Cerebellar nuclear complex (tissue), 1 donor: ENCODE results near the gene ADD1.
A peak's percentile ranks its signal among the peaks of the same experiment; 100 is the strongest.
"Not testable (repeated sequence)": the region's sequence is repeated elsewhere in the genome, so short reads cannot be mapped to it uniquely, and the experiment has no call there.

Experiments
- DNase-seq, 2 experiments: peaks; one replicate each; lab custom pipeline; 2025; lab: John Stamatoyannopoulos, UW

The ADD1 gene

GRCh38 chr4:2934077-2934812 is 90.6 kb downstream of the ADD1 start:
- DNase-seq: no peak

GRCh38 chr4:2934813-2935761 is 91.4 kb downstream of the ADD1 start:
- DNase-seq: peak in 1 of 2 experiments; percentile 57

DNA sequence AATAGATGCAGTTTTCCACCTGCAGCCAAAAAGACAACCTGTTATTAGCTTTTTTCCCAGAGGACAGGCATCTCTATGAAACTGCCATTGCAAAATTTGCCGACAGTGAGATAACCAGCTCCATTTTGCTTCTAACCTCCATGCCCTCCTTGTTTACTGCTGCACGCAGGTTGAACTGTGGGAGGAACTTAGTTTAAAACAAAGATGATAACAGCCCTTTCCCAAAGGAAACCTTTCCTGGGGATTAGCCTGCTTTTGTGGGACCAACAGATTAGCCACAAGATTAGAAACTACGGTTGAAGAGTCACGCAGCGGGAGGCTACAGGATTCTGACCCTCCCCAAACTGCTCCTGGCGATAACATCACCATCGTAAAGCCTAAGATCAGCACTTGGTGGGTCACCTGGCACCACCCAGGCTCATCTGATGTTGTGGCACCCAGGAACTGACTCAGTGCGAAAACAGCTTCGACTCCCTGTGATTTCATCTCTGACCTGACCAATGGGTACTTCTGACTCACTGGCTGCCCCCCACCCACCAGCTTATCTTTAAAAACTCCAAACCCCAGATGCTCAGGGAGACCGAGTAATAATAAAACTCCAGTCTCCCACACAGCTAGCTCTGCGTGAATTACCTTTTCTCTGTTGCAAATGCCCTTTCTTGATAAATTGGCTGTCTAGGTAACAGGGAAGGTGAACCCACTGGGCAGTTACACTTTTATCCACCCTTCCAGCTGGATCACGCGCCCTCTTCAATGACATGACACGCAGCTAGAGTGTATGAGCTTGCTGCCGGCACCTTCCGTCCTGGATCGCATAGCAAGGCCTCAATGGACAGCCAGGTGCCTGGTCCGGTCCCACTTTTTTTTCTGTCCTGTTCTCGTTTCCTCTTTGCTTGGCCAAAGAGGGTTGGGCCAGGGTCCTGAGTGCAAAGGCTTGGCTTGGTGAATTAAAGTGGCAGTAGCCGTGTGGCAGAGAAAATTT is 92.4 kb downstream of the ADD1 start:
- no peak for DNase-seq

DNA sequence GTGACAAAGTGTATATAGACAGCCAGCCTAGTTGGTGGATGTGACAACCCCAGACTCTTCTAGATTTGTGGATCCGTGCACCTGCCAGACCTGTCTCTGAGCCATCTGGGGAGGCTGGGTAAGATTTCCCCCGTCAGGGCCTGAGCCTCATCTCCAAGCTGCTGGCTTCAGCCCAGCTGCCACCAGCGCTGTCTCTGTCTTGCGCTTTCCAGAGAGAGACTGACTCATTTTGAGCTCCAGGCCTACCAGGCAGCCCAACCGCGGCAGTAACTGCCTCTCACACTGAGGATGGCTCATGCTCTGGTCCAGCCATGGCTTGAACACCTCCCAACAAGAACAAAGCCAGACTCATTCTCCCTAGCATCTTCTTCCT is 93.1 kb downstream of the ADD1 start:
- DNase-seq: no peak

- DNase-seq: no peak
Observed at GRCh38 chr4:2937146-2937857, 93.7 kb downstream of the ADD1 start.

GRCh38 chr4:2937986-2938385 is 94.3 kb downstream of the ADD1 start:
- DNase-seq: no peak

GRCh38 chr4:2938411-2938810 is 94.8 kb downstream of the ADD1 start:
- DNase-seq: not testable (repeated sequence)

DNA sequence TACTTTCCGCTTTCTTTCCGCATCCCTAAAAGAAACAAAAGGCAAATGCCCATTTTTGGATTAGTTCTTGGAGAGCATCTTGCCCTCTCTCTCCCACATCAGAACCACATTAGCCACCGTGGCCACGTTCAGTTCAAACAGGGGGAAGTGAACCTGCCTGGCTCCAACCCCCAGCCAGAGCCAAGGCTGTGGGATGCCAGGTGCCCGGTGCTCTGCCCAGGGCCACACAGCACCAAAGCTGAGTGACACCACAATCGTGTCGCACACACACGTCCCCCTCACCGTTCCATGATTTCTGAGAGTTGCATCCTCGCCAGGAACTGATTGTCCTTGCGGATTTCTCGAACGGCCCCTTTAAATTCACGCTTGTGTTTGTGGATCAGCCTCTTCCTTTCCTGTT is 95.3 kb downstream of the ADD1 start:
- no peak for DNase-seq

DNA sequence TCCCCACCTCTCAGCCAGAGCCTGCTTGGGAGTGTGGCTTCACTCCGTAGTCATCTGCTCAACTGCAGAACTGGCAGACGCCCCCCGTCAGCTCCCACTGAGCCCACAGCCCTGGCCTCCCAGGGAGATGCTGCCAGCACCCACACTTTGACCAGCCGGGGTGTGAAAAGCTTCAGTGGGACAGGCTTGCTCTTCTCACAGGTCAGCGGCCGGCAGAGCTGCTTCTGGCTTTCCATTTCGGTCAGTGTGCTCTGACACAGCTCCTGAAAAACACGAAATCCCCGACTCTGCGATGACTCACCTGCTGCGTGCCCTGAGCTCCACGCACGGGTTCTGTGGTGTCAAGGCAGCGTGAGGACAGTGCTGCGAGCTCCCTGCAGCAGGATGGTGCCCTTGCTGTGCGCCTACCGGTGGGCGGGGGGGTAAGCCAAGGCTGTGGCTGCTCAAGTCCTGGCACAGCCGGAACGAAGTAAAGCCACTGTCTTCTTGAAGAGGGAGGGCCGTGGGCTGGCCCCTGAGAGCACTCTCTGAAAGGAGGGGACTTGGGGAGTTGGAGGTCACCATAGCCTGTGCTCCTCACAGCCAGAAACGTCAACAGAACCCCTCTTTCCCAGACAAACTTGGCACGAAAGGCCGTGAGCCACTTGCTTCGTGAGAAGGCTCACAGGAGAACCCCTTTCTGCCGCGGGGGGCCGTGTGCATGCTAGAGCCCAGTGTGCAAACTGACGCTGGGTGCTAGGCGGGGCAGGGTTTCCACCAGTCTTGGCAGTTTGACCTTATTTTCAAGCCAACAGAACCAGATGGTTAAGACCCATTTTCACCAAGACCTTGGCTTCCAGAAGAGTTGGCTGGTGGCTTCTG is 96.0 kb downstream of the ADD1 start:
- DNase-seq: no peak

DNA sequence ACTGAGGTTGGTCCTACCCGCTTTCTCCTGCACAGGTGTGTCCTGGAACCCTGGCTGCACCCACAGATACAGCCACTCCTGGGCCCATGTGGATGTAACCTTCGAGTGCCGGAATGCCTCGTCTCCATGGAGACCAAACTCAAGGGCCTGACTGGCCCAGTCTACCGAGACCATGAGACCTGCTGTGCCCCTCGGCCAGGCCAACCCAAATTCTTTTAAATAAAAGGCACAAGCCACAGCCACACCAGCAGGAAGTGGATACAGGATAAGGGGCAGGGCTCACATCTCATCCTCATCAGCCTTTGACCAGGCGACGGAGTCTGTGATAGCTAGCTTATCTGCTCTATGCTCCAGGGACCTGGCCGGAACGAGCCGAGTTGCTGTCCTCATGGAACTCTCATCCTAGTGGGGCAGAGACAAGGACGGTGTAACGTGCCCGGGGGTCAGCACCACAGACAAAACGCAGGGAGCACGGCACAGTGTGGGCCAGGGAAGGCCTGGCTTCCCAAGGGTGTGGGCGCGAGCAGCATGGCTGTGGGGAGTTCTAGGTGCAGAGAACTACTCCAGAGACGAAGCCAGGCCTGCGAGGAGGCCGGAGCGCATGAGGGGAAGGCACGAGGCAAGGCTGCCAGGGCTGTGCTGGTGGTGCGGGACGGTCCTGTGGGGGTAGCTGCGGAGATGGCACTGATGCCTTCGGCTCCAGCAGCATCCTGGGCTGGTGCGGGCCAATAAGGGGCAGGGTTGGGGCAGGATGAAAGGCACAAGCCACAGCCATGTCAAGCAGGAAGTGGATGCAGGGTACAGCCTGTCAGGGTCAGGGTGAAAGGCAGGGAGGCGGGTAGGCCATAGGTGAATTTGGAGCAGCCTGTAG is 96.9 kb downstream of the ADD1 start:
- no peak for DNase-seq

DNA sequence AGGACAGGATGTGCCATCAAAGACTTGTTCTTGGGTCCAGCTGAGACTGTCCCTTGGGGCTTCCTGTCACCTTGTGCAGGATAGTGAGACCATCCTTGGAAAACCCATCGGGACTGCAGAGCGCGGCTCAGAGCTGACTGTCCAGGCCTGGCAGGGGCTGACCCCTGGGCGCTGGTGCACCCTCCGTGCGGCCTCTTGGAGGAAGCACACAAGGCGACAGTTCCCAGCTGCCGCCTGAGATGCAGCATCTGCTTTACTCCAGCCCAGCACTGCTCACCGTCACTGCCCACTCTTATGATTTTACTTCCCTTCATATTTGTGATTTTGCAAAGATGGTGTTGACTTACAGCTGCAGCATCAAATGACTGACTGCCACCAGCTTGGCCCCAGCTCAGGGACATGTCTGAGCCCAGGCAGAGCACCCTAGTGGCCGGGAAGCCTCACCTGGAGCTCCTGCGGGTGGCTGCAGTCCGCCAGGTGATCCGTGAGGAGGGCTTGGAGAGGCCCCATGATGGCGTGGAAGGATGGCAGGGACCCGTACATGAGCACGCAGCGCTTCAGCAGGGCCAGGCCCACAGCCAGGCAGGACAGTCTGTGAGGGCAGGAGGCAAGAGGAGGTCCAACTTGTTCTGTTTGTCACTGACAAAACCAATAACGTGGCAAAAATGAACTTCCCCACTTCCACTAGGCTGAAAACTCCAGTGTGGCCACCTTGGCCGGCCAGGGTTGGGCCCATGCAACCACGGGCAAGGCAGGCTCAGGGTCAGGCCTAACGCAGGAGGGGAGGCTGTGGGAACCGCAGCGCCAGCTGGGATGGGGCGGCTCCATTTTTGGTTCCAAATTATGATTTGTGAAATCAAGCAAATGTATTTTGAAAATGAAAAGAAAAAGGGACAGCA is 97.7 kb downstream of the ADD1 start:
- DNase-seq: no peak

GRCh38 chr4:2942037-2942531 is 98.4 kb downstream of the ADD1 start:
- DNase-seq: no peak

- no peak for DNase-seq
Observed at GRCh38 chr4:2942532-2943363, 99.1 kb downstream of the ADD1 start.

DNA sequence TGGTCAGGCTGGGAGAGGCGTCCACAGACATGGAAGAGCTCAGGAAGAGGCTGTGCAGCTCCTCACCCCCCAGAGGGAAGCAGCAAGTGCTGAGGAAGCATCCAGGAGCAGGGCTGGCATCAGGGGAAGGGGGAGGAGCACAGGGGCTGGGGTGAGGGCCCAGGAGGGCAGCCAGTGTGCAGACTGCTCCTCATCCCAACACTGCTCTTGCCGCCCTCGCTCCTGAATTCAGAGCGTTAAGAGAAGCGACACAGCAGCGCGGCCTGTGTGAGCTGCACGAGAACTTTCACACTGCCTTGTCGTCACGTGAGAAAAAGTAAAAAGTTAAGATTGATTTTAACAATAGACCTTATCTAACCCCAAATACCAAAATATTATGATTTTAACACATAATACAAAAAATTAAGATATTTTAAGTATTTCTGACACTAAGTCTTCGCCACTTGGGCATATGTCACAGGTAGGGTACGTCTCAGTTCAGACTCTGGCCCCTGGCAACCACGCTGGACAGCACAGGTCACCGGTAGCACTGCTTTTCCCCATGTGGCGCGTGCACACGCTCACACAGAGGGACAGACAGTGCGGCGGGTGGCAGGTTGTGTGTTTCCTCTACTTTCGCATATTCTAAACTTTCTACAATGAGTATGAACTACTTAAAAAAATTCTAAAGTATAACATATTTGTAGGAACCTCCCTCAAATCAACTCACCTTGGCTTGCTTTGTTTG is 99.9 kb downstream of the ADD1 start:
- no peak for DNase-seq

DNA sequence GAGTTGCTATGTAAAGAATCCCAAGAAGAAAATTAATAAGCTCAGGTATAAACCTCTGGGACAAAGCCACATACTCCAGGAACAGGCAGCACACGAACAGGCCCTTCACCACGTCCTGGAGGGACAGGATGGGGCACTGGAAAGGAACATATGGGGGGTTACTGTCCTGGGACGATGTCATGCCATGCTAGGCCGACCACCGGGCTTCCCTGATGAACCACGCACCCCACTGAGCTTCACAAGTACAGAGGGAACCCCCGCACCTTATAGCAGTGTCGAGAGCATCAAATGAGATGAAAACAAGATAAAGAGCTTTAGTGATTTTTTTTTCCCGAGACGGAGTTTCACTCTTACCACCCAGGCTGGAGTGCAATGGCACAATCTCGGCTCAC is 100.4 kb downstream of the ADD1 start:
- no peak for DNase-seq
